Neural cell (in vitro differentiated cells): ENCODE data around the gene SPTBN1. TPM values are rescaled to one million over a fixed set of nuclear protein-coding genes. Genes with fewer than 3 reads are reported as not detected.

Experiments used
- H2AFZ ChIP-seq: fragments of 200-600, 300-800 bp; sonication (generic), shearing (Covaris generic); 2 replicates; pipeline ENCODE4 v1.6.0; 2014; ENCODE audit warnings: low read depth, mild to moderate bottlenecking, antibody characterized with exemption, low read length, moderate library complexity
- H3F3A ChIP-seq: fragments of 200-600 bp; shearing (Covaris generic); 2 replicates; pipeline ENCODE4 v1.6.1; 2016; ENCODE audit warnings: mild to moderate bottlenecking, moderate library complexity, mixed read lengths, antibody characterized with exemption, low read length; ENCODE audit not compliant: insufficient read depth, poor library complexity, severe bottlenecking
- H3K27ac ChIP-seq: fragments of 200-600, 300-800 bp; sonication (generic), shearing (Covaris generic); 2 replicates; pipeline ENCODE4 v1.5.1; 2014; ENCODE audit warnings: mild to moderate bottlenecking, low read length, moderate library complexity
- H3K27me3 ChIP-seq: fragments of 300-800, 200-600 bp; sonication (generic), shearing (Covaris generic); 2 replicates; pipeline ENCODE4 v1.6.0; 2014; ENCODE audit warnings: mild to moderate bottlenecking, low read depth, low read length, moderate library complexity; ENCODE audit not compliant: insufficient read depth
- H3K36me3 ChIP-seq: fragments of 300-800, 200-600 bp; sonication (generic), shearing (Covaris generic); 2 replicates; pipeline ENCODE4 v1.5.1; 2014; ENCODE audit warnings: mild to moderate bottlenecking, antibody characterized with exemption, low read length, moderate library complexity; ENCODE audit not compliant: insufficient read depth
- H3K4me2 ChIP-seq: fragments of 300-800, 200-600 bp; sonication (generic), shearing (Covaris generic); 2 replicates; pipeline ENCODE4 v1.6.0; 2014; ENCODE audit warnings: mild to moderate bottlenecking, low read length
- H3K4me3 ChIP-seq: fragments of 300-800, 200-600 bp; sonication (generic), shearing (Covaris generic); 2 replicates; pipeline ENCODE4 v1.5.1; 2014; ENCODE audit warnings: mild to moderate bottlenecking, low read length, moderate library complexity
- H3K79me2 ChIP-seq: fragments of 200-600 bp; shearing (Covaris generic); replicated peaks from 2 replicates; pipeline ENCODE4 v1.6.0; 2014; ENCODE audit warnings: mild to moderate bottlenecking, low read length, moderate library complexity; ENCODE audit not compliant: insufficient read depth
- H3K9ac ChIP-seq: fragments of 300-800, 200-600 bp; sonication (generic), shearing (Covaris generic); 2 replicates; pipeline ENCODE4 v1.6.1; 2016; ENCODE audit warnings: mild to moderate bottlenecking, low read length, mixed read lengths
- H3K9me2 ChIP-seq: fragments of 200-600 bp; shearing (Covaris generic); 2 replicates; pipeline ENCODE4 v1.6.1; 2016; ENCODE audit warnings: mild to moderate bottlenecking, low read length, mixed read lengths; ENCODE audit not compliant: insufficient read depth
- H3K9me3 ChIP-seq: fragments of 200-600, 300-800 bp; sonication (generic), shearing (Covaris generic); 2 replicates; pipeline ENCODE4 v1.6.1; 2016; ENCODE audit warnings: mild to moderate bottlenecking, mixed run types, low read length, moderate library complexity, mixed read lengths
- H4K20me1 ChIP-seq: fragments of 200-600 bp; shearing (Covaris generic); 2 replicates; pipeline ENCODE4 v1.6.1; 2016; ENCODE audit warnings: mild to moderate bottlenecking, mixed run types; ENCODE audit not compliant: insufficient read depth
- CTCF ChIP-seq: fragments of 450-650 bp; IDR thresholded peaks from 2 replicates; pipeline ENCODE4 v1.5.1; 2014; ENCODE audit warnings: antibody characterized with exemption, mild to moderate bottlenecking, moderate library complexity; ENCODE audit not compliant: poor library complexity, severe bottlenecking
- EP300 ChIP-seq: fragments of 450-650 bp; conservative IDR thresholded peaks from 2 replicates; pipeline ENCODE4 v1.6.1; 2014; ENCODE audit warnings: antibody characterized with exemption, mild to moderate bottlenecking, moderate library complexity; ENCODE audit not compliant: poor library complexity, severe bottlenecking
- EZH2 ChIP-seq: fragments of 200-600, 300-800 bp; shearing (Covaris generic), sonication (generic); IDR thresholded peaks from 2 replicates; pipeline ENCODE4 v1.6.1; 2014; ENCODE audit warnings: antibody characterized with exemption, low read length, borderline replicate concordance, mild to moderate bottlenecking; ENCODE audit not compliant: insufficient read depth, poor library complexity, severe bottlenecking
- MXI1 ChIP-seq: fragments of 450-650 bp; conservative IDR thresholded peaks from 2 replicates; pipeline ENCODE4 v1.6.1; 2014; ENCODE audit warnings: antibody characterized with exemption, mild to moderate bottlenecking; ENCODE audit not compliant: poor library complexity, severe bottlenecking
- POLR2AphosphoS5 ChIP-seq: IDR thresholded peaks from 2 replicates; pipeline ENCODE4 v1.6.1; 2012
- RAD21 ChIP-seq: fragments of 450-650 bp; conservative IDR thresholded peaks from 2 replicates; pipeline ENCODE4 v1.6.1; 2014; ENCODE audit warnings: antibody characterized with exemption, mild to moderate bottlenecking, moderate library complexity
- REST ChIP-seq: IDR thresholded peaks from 2 replicates; pipeline ENCODE4 v1.6.1; 2012; ENCODE audit warnings: borderline replicate concordance
- SMC3 ChIP-seq: fragments of 450-650 bp; conservative IDR thresholded peaks from 2 replicates; pipeline ENCODE4 v1.6.1; 2014; ENCODE audit warnings: antibody characterized with exemption, mild to moderate bottlenecking, moderate library complexity; ENCODE audit not compliant: poor library complexity
- TAF1 ChIP-seq: IDR thresholded peaks from 2 replicates; pipeline ENCODE4 v1.6.1; 2012; ENCODE audit warnings: low read depth
- polyA plus RNA-seq: library from polyadenylated mRNA; depleted of rRNA; stranded (reverse); fragments of >200 nt; gene quantifications from 2 replicates; pipeline ENCODE4 v1.2.3, GENCODE V29; 2014

SPTBN1 gene
- polyA plus RNA-seq, 1 donor from 2014 or later, result 92.1 TPM

DNA sequence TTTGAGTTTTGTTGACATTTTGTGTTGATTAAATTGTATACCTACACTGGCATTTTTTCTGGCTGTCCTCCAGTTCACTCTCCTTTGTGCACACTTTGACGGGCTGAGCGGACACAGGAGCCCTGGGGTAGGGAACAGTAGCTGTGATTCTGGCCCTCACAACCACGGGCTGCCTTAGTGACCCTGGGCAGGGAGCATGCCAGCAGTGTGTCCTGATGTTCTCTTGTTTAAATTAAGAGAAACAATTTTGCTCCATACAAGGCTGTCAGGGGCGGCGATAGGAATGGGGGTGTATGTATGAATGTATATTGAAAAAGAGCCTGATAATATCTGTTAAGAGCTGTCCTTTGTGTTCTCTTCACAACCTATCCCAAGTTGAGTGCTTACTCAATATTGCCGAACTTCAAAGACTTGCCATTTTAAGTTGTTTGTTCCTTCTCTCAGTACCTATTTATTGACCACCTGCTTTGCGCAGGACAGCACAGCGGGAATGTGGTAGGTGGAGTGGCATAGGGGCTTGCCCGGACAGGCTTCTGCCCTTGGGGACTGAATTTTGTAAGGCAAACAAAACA is 163.6 kb downstream of the SPTBN1 start:
- no peaks in the 10 kb centered on the region for H3K9me2 ChIP-seq
- no peak overlapping the region for H3K9ac ChIP-seq
- H2AFZ ChIP-seq, result no peak overlapping the region
- no peaks in the 10 kb centered on the region for H4K20me1 ChIP-seq
- H3K4me3 ChIP-seq, result no peak overlapping the region
- no peaks in the 10 kb centered on the region for H3F3A ChIP-seq
- H3K4me2 ChIP-seq, result no peak overlapping the region
- H3K9me3 ChIP-seq, result no peaks in the 10 kb centered on the region
- H3K27ac ChIP-seq, result no peak overlapping the region
- peaks cover 10% of the 10 kb centered on the region for H3K36me3 ChIP-seq
- TF ChIP-seq REST (no peak), EZH2 (no peak), TAF1 (no peak), SMC3 (no peak), CTCF (no peak), RAD21 (no peak), POLR2AphosphoS5 (no peak), MXI1 (no peak), EP300 (no peak)
- H3K27me3 ChIP-seq, result no peaks in the 10 kb centered on the region
- no peaks in the 10 kb centered on the region for H3K79me2 ChIP-seq

GRCh38 chr2:54620948-54621347 is 164.8 kb downstream of the SPTBN1 start:
- Histone ChIP-seq H3K9ac (no peak overlapping the region), H4K20me1 (no peaks in the 10 kb centered on the region), H3F3A (no peaks in the 10 kb centered on the region), H3K9me2 (no peaks in the 10 kb centered on the region), H2AFZ (no peak overlapping the region), H3K27ac (no peak overlapping the region), H3K4me3 (no peak overlapping the region), H3K27me3 (no peaks in the 10 kb centered on the region), H3K79me2 (no peaks in the 10 kb centered on the region), H3K36me3 (peaks cover 12% of the 10 kb centered on the region), H3K9me3 (no peaks in the 10 kb centered on the region), H3K4me2 (no peak overlapping the region)
- TF ChIP-seq POLR2AphosphoS5 (no peak), MXI1 (no peak), RAD21 (no peak), REST (no peak), TAF1 (no peak), CTCF (no peak), SMC3 (no peak), EZH2 (no peak), EP300 (no peak)
